ENCODE results near the gene ADK.

Gene ADK

GRCh38 chr10:74674927-74675326 is 523.9 kb downstream of the ADK start:
- DNase-seq (ENCODE audit: low read depth) = no peak

- DNase-seq (ENCODE audit: low read depth) = no peak
Measured at GRCh38 chr10:74675484-74675883, 524.5 kb downstream of the ADK start.

GRCh38 chr10:74677951-74678350 is 526.9 kb downstream of the ADK start:
- no peak for DNase-seq (ENCODE audit: low read depth)

GRCh38 chr10:74681917-74682627 is 531.1 kb downstream of the ADK start:
- DNase-seq (ENCODE audit: low read depth) = no peak

GRCh38 chr10:74683067-74683466 is 532.0 kb downstream of the ADK start:
- DNase-seq (ENCODE audit: low read depth) = no peak

GRCh38 chr10:74683621-74684364 is 532.8 kb downstream of the ADK start:
- DNase-seq (ENCODE audit: low read depth) = no peak

GRCh38 chr10:74684462-74684861 is 533.4 kb downstream of the ADK start:
- no peak for DNase-seq (ENCODE audit: low read depth)

- no peak for DNase-seq (ENCODE audit: low read depth)
Measured at GRCh38 chr10:74685564-74685963, 534.5 kb downstream of the ADK start.

- DNase-seq (ENCODE audit: low read depth) = no peak
Measured at GRCh38 chr10:74690393-74690792, 539.4 kb downstream of the ADK start.

- DNase-seq (ENCODE audit: low read depth) = no peak
Measured at GRCh38 chr10:74691164-74691563, 540.1 kb downstream of the ADK start.

GRCh38 chr10:74704629-74705357 is 553.8 kb downstream of the ADK start:
- no peak for DNase-seq (ENCODE audit: low read depth)

GRCh38 chr10:74705358-74705980 is 554.4 kb downstream of the ADK start:
- DNase-seq (ENCODE audit: low read depth) = no peak

GRCh38 chr10:74706966-74707365 is 555.9 kb downstream of the ADK start:
- no peak for DNase-seq (ENCODE audit: low read depth)

- no peak for DNase-seq (ENCODE audit: low read depth)
Measured at GRCh38 chr10:74708246-74708645, 557.2 kb downstream of the ADK start.

- DNase-seq (ENCODE audit: low read depth) = no peak
Measured at GRCh38 chr10:74718208-74718607, 567.2 kb downstream of the ADK start.

- DNase-seq (ENCODE audit: low read depth) = no peak
Measured at GRCh38 chr10:74728225-74728624, 577.2 kb downstream of the ADK start.

- no peak for DNase-seq (ENCODE audit: low read depth)
Measured at GRCh38 chr10:74730246-74730645, 579.2 kb downstream of the ADK start.

- DNase-seq (ENCODE audit: low read depth) = no peak
Measured at GRCh38 chr10:74733612-74734011, 582.6 kb downstream of the ADK start.

- DNase-seq (ENCODE audit: low read depth) = no peak
Measured at GRCh38 chr10:74736029-74736428, 585.0 kb downstream of the ADK start.

GRCh38 chr10:74738052-74738451 is 587.0 kb downstream of the ADK start:
- DNase-seq (ENCODE audit: low read depth) = no peak

GRCh38 chr10:74738542-74738941 is 587.5 kb downstream of the ADK start:
- no peak for DNase-seq (ENCODE audit: low read depth)

- no peak for DNase-seq (ENCODE audit: low read depth)
Measured at GRCh38 chr10:74738985-74739567, 588.1 kb downstream of the ADK start.

Data from non-pigmented ciliary epithelial cell (primary cell).